GM18858 (cell line): ENCODE results near the gene PLTP.
"Not testable (repeated sequence)": the region's sequence is repeated elsewhere in the genome, so short reads cannot be mapped to it uniquely, and the experiment has no call there.

Source experiments
- ATAC-seq: cut with Tn5 transposase; IDR thresholded peaks from one replicate; pipeline ENCODE4 v1.9.1; 2021; ENCODE audit not compliant: unreplicated experiment

The PLTP gene

DNA sequence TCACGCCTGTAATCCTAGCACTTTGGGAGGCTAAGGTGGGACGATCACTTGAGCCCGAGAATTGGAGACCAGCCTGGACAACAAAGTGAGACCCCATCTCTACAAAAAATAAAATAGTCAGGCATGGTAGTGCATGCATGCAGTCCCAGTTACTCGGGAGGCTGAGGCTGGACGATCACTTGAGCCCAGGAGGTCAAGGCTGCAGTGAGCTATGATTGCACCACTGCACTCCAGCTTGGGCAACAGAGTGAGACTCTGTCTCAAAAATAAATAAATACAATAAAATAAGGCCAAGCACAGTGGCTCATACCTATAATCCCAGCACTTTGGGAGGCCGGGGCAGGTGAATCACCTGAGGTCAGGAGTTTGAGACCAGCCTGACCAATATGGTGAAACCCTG is 10.6 kb downstream of the PLTP start:
- ATAC-seq = not testable (repeated sequence)

DNA sequence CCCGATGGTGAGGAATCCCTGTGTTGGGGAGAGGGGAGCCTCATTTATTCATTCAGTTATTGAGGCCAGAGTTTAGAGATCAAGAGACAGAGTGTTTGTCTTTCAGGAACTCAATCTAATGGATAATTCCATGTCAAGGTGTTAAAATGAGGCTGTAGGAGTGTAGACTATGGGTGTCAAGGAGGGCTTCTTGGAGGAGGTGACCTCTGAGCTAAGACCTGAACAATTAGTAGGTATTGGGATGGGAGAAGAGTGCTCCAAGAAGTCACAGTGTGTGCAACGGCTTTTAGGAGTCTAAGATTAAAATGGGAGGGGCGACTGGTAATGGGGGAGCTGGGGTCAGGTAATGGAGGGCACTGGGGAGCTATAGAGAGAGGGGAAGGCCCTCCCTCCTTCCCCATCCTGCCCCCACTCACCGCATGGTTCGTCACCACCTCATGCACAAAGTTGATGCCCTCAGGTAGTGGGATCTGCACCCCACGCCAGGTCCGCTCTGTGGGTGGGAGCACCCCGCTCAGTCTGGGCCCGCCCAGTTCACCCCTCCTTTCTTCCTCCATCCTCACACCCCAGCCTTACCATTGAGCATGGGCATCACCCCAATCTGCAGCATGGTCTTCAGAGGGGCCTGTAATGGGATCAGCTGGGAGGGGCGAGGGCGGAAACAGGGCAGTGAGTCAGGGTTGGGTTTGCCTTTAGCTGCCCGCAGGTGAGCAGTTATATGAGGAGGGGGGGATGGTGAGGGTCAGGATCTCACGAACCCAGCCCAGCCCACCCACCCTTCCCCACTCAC is 12.7 kb downstream of the PLTP start:
- no peak for ATAC-seq

GRCh38 chr20:45898285-45898684 is 13.7 kb downstream of the PLTP start:
- no peak for ATAC-seq

DNA sequence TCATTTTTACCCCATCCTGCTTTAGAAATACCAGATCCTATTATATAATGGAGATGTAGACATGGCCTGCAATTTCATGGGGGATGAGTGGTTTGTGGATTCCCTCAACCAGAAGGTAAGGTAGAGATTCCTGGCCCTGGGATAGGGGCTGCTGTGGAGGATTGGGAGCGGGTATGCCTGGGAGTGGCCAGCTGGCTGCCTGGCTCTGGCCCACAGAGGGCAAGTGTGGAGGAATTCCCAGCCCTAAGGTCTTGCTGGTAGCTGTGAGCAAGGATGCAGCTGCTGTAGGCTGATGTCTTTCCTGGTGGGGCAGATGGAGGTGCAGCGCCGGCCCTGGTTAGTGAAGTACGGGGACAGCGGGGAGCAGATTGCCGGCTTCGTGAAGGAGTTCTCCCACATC is 14.3 kb downstream of the PLTP start:
- ATAC-seq = no peak

GRCh38 chr20:45897289-45897688 is 14.7 kb downstream of the PLTP start:
- no peak for ATAC-seq

- no peak for ATAC-seq
Observed at GRCh38 chr20:45896641-45897161, 15.3 kb downstream of the PLTP start.

GRCh38 chr20:45894797-45895196 is 17.2 kb downstream of the PLTP start:
- no peak for ATAC-seq

GRCh38 chr20:45893831-45894230 is 18.1 kb downstream of the PLTP start:
- ATAC-seq = no peak

DNA sequence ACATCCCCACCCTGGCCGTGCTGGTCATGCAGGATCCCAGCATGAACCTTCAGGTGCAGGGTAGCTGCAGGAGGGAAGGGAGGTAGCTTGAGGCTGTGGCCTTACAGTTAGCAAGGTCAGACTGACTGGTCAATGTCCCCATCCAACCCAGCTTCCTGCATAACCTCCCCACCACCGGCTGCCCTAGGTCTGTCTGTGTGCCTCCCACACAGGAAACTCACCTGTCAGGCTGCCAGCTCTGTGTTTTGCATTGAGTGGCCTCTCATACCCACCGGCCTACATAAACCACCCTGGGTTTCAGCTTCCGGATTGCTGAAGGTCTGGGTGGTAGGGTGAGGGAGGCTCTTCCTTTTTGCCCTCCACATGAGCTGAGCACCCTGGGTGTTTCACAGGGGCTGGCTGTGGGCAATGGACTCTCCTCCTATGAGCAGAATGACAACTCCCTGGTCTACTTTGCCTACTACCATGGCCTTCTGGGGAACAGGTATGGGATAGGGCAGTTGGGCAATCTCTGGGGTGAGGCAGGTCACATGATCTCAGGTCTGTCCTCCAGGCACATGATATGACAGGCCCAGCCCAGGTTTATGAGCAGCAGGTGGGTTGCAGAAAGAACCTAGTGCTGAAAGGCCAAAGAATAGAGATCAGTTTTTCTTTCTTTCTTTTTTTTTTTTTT is 19.0 kb downstream of the PLTP start:
- ATAC-seq = no peak

GRCh38 chr20:45892049-45892825 is 19.7 kb downstream of the PLTP start:
- ATAC-seq = no peak

GRCh38 chr20:45890985-45891983 is 20.7 kb downstream of the PLTP start, which contains the start of the genes CTSA and NEURL2:
TSS of gene CTSA (plus strand) at chr20:45891335. CDS start at chr20:45891569, 234 bp downstream.
TSS of gene NEURL2 (minus strand) at chr20:45891208. CDS start at chr20:45890991, 217 bp downstream.
- peak; percentile 62 for ATAC-seq

GRCh38 chr20:45890077-45890984 is 21.6 kb downstream of the PLTP start:
- ATAC-seq = no peak

- ATAC-seq = no peak
Observed at GRCh38 chr20:45888681-45889080, 23.3 kb downstream of the PLTP start.

GRCh38 chr20:45887346-45887715 is 24.6 kb downstream of the PLTP start, which contains the start of gene SPATA25:
TSS of gene SPATA25 (minus strand) at chr20:45887622. CDS start at chr20:45887590, 32 bp downstream.
- no peak for ATAC-seq

- no peak for ATAC-seq
Observed at GRCh38 chr20:45886590-45887345, 25.2 kb downstream of the PLTP start.

DNA sequence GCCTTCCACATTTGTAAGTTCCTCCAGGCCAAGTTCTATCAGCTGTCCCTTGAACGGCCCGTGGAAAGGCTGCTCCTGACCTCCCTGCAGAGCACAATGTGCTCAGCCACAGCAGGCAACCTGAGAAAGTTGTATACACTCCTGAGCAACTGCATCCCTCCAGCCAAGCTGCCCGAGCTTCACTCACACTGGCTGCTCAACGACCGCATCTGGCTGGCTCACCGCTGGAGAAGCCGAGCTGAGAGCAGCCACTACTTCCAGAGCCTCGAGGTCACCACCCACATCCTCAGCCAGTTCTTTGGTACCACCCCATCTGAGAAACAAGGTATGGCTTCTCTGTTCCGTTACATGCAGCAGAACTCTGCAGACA is 28.9 kb downstream of the PLTP start:
- no peak for ATAC-seq

DNA sequence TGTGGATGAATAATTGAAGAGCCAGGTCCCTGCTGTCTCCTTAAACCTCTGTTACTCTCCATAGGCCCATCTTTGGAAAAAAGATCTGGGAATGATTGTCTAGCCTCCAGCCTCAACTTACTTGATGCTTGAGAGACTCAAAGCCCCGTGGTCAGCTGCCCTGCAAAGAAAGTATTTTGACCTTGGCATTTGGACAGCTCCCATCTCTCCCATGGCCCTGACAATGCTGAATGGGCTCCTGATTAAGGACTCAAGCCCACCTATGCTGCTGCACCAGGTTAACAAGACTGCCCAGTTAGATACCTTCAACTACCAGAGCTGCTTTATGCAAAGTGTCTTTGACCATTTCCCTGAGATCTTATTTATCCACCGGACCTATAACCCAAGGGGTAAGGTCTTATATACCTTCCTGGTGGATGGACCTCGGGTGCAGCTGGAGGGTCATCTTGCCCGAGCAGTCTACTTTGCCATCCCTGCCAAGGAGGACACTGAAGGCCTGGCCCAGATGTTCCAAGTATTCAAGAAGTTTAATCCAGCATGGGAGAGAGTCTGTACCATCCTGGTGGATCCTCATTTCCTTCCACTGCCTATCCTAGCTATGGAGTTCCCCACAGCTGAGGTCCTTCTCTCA is 29.4 kb downstream of the PLTP start:
- no peak for ATAC-seq
